GM21825 (cell line): Measurements from ENCODE around the gene GPR153.

Experiments used
- ATAC-seq: cut with Tn5 transposase; IDR thresholded peaks from one replicate; pipeline ENCODE4 v1.9.1; 2021; ENCODE audit warnings: mild to moderate bottlenecking, moderate library complexity; ENCODE audit not compliant: unreplicated experiment

GPR153 gene

DNA sequence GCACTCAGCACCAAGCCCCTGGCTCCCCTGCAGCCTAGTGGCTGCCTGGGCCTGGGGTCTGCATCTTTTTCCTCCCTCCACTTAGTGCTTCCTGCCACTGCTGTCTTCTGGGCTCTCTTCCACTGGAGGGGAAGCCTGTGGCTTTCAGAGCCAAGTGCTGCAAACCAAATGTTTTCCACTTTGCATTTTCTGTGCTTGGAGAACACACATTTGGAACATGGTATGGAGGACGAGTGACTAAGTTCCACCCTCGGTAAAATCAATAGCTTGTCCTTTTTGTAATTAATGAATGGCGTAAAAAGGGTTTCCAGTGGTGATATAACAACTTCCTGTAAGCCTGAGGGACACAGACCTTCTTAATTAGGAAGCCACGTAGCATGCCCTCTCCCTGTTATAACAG lies 10.1 kb upstream of the GPR153 start:
- no peak for ATAC-seq

DNA sequence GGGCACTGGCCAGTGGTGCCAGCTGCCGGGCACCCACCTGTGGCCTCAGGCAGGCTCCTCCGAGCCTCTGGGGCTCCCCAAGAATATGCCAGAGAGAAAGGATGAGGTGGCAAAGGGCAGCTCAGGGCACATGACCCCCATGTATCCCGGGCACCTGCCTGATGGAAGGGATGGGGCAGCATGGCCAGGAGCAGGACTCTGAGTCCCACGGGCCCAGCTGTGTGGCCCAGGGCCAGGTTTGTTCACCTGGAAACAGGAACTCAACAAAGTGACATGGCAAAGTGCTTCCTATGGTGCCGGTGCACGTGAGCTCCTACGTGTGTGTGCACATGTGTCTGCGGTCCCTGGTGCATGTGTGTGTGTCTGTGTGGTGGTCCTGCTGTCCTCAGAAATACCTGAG lies 9.5 kb upstream of the GPR153 start:
- no peak for ATAC-seq

DNA sequence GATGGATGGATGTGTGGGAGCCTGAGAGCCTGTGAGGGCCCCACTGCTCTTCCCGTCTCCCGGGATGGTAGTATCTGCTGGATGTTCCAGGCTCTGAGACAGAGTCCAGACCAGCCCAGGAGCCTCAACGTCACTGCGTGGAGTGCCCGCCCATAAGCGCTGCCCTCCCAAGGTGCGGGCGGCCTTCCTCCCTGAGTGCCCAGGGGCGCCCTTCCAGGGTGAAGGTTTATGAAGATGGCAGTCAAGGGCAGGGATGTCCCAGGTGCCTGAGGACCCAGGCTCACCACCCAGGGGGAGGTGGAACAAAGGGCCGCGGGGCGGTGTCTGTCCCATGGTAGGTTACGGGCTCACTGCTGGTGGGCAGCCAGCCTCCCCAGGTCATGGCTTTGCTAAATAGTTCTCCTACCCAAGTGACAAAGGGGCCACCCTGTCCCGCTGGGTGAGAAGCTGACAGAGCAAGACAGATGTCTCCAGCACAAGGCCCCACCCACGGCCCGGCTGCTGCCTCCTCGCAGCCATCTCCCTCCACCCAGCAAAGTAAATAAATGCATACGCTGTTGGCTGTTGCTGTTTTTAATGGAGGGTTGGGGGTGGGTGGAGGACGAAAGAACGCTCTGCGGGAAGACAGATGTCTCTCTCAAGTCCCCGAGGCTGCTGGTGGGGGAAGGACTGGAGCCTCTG lies 9.0 kb upstream of the GPR153 start:
- ATAC-seq, result no peak

DNA sequence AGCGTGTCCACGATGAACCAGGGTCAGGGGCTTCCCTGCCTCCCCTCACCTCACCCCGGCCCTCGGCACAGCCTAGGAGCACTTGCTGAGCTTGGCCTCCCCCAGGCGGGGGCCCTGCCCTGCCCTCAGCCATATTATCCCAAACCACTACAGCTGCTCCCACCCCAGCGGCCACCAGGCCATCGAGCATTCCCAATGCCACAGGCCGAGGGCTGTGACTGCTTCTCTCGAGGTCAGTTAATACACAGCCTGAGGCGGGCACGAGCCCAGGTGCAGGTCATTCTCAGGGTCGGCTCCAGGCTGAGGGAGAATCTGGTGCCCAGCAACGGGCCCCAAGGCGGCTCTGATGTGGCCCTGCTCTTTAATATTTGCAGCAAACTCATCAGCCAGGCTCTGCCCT lies 8.4 kb upstream of the GPR153 start:
- ATAC-seq, result no peak

DNA sequence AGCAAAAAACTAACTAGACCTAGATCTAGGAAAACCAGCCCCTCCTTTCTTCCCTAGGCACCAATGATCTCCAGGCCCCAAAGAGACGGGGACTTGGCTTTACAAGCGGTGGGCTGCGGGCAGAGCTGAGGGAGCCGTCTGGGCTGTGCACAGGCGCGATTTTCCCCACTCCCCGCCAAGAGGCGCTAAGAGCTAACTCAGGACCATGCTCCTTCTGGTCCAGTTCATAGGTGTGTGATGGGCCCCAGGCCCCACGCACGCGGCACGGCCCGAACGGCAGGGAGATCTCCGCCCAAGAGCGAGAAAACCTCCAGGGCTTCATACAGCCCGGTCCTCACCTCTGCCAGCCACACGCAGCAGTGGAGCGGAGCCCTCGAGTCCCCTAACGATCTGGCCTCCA lies 7.5 kb upstream of the GPR153 start:
- no peak for ATAC-seq

DNA sequence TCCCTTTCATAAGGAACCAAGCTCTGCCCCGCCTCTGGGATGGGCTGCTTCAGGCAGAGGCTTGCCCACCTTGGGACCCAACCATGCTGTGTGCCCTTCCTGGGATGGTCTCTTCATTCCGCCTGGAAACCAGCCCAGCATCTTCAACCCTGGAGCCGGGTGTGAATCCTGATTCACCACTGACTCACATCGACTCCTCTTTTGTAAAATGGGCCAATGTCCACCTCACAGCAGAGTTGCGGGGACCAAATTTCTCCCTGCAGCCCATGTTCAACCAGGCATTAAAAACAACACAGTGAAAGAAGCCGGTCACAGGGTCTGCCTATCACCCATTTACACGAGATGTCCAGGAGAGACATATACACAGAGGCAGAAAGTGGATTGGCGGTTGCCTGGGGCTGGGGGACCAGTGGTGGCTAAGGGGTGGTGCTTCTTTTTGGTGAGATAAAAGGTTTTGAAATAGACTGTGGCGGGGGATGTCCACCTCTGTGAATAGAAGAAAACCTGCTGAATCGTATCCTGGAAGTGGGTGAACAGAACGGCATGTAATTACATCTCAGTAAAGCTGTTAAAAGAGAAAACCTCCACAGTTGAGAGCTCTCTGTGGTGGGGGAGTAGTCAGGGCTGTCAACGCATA lies 6.9 kb upstream of the GPR153 start:
- no peak for ATAC-seq

DNA sequence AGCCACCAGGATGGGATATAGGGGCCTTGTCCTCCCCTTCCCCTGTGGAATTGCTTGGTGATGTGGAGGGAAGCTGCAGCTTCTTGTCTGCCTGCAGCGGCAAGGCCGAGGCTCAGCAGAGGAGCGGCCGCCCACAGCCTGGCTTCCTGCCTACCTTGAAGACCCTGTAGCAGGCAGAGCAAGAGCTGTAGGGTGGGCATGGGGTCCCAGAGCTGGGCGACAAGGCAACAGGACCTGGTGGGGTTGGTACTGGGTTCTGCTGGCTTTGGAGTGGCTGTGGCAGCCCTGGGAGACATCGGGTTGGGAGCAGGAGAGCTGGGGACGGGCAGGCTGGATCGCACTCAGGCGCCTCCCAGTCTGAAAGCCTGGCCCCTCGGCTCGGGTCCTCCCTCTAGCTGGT lies 5.7 kb upstream of the GPR153 start:
- no peak for ATAC-seq

DNA sequence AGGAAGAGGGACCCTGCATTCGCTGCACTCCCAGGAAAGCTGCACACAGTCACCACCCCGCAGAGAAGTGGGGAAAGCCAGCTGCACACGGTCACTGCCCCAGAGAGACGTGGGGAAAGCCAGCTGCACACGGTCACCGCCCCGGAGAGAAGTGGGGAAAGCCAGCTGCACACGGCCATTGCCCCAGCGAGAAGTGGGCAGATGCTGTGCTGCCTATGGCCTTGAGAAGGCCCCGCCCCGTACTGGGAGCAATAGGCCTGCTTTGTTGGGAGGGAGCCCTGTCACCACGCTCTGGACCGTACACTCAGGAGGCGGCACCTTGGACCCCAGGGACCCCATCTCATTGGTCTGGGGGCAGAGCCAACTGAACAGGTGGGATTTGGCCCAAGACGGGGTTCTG lies 4.3 kb upstream of the GPR153 start:
- no peak for ATAC-seq

DNA sequence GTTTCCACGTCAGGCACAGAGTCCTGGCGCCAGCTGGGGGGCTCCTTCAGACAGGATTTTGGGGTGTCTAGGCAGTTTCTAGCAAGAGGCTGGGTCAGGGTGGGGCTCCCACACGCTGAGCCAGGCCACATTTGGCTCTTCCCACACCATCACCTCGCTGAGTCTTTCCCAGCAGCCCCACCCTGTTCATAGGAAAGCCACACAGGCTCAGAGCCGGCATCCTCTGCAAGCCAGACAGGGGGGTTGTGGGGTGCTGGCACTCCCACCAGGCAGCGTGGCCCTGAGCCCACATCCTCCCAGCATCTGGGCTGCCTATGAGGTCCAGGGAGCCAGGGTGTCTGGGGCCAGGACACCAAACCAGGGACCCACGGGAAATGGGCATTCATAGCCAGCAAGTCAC lies 2.8 kb upstream of the GPR153 start:
- no peak for ATAC-seq

DNA sequence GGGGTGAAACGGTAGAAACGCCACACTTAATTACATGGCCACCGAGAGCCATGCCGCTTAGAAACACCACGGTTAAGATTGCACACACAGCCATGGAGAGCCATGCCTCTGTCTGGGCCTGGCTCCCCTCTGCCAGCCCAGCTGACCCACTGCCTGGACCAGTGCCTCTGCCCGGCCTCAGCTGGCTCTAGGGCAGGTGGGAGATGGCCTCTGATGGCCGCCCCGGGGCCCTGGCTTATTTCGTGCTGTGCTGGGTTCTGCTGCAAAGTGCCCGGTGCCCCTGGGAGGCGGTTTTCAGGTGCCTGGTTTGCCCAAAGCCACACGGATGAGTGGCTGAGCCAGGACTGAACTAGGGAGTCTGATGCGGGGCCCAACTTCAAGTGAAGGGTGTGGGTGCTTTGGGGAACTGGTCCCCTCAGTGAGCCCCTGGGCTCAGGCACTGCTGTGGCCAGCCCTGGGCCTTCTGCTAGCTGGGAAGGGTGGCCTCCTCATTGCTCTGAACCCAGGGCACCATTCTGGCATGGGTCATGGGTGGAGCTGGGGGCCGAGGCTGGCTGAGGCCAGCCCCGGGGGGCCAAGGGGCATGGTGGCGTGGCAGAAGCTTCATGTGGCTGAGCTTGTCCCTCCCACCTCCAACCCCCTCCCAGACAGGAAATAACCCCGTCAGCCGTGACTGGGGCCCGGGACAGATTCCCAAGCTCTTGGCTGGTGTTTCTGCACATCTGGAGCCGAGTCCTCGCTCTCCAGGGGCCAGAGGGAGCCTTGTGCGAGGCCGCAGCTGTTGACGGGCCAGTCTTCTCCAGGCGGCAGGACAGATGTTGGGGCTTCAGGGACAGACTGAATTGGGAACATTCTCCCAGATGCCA lies 1.9 kb upstream of the GPR153 start:
- ATAC-seq, result no peak

DNA sequence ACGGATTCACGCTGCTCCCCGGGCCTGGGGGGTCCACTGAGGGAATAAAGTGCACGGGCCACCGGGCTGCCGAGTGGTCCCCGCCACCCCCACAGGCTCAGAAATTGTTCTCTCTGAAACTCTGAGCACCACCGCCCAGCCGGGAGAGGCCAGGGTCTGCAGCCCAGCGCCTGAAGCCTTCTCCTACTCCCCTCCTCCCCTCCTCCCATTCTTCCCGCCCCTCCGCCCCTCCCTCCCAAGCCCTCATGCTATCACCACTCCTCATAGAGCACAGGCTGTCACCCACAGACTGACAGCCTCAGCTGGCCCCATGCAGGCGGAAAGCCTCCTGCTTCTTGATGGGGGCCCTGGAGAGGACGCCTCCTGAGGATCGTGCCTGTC lies 707 bp upstream of the GPR153 start:
- no peak for ATAC-seq

DNA sequence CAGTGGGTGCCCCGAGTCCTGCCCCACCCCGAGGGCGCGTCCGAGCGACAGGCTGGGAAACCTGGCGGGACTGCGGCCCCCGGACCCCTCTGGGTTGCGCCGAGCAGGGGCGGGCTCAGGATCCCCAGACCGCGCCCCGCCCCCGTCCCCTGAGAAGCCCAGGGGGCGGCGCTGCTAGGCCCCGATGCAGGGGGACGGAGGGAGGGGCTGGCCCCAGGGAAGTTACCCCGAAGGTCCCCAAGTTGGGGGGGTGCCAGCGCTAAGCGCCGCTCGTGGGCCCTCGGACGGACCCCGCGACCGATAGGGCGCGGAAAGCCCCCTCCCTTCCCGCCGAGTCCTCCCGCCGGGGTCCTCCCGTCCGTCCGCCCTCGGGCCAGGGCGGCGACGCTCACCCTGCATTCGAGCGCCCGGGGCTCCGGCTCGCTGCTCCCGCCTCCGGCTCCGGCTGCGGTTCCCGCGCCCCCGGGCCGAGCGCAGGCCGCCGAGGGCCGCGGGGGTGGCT lies 414 bp downstream of the GPR153 start:
- ATAC-seq, result no peak

DNA sequence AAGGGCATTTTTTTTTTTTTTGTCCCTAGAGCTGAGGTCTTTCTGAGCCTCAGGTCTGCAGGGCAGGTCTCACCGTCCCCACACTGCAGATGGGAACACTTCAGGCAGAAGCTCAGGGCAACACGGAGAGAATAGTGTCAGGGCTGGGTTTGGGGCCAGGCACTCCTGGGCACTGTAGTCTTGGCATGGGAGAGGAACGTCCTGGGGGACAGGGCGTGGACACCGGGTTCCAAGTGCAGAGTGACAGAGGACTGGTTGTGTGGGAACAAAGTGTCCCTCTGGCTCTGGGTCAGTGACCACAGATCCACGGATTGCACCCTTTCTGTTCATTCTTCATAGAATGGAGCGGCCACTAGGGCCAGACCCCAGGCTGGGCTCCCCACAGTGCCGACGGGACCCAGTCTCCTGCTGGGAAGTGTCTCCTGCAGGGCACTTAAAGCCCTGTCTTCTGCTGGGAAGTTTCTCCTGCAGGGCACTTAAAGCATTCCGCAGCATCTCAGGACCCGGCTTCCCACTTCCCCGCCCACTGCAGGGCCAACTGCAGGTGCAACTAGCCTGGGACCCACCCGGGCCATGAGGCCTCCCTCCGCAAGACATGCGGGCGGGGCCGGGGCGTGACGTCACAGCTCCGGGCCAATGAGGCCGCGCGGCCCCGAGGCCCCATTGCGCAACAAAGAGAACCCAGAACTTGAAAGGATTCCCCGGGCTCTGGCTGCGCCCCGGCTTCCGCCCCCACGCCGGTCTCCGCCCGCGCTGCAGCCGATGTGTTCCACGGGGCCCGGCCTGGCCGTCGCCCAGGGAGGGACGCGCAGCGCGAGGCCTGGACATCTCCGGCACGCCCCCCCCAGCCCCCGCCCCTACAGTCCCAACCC lies 1.2 kb downstream of the GPR153 start:
- no peak for ATAC-seq

DNA sequence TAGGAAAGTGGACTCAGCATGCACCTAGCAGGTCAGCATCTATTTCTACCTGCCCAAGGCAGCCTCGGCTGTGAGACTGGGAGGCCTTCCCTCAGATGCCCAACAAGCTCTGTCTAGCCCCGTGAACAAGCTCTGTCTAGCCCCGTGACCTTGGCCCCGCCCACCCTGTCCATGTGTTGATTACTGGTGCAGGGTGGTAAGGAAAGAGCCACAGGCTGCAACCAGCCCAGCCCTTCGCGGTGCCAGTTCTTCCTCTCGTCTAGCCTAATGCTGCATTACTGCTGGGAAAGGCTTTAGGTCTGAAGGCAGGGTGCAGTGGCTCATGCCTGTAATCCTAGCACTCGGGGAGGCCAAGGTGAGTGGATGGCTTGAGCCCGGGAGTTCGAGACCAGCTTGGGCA lies 2.2 kb downstream of the GPR153 start:
- ATAC-seq, result no peak

DNA sequence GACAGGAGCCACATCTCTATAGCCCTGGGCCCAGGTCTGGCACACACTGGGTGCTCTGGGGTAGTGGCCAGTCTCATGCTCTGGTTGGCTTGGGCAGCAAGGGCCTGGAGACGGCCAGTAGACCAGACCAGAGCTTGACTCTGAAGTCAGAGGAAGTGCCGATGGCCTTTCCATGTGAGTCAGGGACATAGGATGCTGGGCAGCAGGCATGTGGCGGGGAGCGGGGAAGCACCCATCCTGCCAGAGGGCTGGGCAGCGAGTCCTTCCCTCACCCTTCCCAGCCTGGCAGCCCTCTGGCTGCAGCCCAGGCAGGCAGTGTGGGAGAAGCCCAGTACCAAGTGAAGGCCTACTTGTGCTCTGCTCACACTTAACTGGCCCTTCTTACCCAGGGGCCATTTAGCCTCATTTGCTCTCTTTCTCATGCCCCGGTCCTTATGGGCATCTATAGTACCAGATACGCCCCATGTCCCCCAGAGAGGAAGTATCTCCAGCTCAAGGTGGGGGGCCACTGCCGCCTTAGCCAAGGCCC lies 3.3 kb downstream of the GPR153 start:
- ATAC-seq, result no peak

DNA sequence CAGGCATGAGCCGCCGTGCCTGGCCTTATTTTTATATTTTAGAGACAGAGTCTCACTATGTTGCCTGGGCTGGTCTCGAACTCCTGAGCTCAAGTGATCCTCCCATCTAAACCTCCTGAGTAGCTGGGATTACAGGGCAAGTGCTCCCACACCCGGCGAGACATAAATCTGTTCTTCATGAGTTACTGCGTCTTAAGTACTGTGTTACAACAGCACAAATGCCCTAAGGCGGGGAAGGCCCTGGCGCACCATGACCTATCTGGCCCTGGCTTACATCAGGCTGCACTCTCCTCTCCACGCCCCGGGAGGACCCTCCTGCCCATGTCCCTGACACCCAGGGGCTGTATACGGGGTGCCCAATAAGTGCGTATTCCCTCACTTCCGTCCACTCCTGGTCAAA lies 4.3 kb downstream of the GPR153 start:
- ATAC-seq, result no peak

DNA sequence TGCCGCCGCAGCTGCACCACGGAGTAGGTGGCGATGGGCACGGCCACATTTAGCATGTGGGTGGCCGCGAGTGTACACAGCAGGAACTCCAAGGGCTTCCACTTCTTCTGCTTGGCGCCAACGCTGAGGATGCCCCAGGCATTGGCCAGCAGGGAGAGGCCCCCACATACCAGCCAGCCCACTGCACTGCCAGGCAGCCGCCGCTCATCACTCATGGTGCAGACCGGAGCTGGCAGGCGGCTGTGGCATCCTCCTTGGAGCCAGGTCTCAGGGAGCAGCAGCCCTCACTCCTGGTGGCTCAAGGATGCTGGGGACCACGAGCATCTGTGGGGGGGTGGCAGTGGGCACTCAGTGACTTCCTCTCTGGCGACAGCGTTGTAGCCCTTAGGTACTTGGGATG lies 6.2 kb downstream of the GPR153 start:
- ATAC-seq, result no peak

DNA sequence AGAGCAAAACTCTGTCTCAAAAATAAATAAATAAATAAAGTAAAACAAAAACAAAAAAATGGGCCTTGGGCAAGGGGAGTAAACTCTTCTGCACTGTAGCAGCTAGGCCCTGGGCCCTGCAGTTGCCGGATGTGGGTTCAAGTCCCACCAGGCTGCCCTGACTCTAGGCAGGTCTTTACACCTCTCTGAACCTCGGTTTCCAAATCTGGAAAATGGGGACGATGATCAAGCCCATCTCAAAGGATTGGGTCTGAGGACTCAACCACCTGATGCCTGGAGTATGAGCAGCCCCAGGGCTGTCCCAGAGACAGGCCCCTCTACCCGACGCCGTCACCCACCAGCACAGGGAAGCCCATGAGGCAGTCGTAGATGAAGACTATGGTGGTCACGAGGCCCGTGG lies 7.5 kb downstream of the GPR153 start:
- ATAC-seq, result no peak

DNA sequence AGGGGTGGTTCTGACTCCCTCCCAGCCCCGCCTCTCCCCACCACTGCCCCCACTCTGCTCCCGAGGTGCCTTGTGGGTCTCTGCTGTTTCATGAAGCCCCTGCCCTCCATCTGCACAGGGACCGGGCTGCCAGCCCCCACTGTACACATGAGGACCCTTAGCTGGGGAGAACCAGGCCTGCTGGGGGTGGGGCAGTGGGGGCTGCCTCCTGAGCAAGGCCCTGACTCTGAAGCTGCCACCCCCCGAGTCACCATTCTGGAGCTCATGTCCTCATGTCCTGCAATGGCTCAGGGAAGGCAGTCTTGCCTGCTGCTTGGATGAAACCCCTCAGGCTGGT lies 8.6 kb downstream of the GPR153 start:
- no peak for ATAC-seq

DNA sequence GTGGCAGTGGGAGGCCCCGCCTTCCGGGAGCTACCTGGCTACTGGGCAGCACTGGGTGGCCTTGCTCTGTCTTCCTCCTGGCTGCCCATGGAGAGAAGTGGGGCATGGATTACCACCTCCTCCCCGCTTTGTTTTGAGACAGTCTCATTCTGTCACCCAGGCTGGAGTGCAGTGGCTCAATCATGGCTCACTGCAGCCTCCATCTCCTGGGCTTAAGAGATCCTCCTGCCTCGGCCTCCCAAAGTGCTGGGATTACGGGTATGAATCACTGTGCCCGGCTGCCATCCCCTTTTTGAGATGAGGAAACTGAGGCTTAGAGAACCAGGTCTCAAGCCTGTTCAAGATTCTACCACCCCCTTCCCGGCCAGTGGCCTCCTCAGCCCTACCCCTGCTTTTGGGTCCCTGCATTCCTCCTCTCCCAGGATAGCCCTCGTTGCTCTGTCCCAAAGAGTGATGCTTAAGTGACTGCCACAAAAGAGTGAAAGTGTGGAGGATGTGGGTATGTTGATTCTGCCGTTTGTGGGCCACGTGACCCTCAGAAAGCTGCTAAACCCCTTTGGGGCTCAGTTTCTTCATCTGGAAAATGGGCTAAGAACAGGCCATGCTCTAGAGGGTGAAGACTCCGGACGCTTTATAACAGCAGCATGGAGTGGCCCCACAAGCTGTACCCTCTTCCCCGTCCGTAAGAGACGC lies 9.1 kb downstream of the GPR153 start:
- ATAC-seq, result no peak
